GM19328 (cell line): ENCODE results near the gene GLP1R.

Experiments
- ATAC-seq: cut with Tn5 transposase; IDR thresholded peaks from one replicate; pipeline ENCODE4 v1.9.1; 2021; ENCODE audit warnings: mild to moderate bottlenecking, moderate library complexity; ENCODE audit not compliant: unreplicated experiment

GLP1R gene

DNA sequence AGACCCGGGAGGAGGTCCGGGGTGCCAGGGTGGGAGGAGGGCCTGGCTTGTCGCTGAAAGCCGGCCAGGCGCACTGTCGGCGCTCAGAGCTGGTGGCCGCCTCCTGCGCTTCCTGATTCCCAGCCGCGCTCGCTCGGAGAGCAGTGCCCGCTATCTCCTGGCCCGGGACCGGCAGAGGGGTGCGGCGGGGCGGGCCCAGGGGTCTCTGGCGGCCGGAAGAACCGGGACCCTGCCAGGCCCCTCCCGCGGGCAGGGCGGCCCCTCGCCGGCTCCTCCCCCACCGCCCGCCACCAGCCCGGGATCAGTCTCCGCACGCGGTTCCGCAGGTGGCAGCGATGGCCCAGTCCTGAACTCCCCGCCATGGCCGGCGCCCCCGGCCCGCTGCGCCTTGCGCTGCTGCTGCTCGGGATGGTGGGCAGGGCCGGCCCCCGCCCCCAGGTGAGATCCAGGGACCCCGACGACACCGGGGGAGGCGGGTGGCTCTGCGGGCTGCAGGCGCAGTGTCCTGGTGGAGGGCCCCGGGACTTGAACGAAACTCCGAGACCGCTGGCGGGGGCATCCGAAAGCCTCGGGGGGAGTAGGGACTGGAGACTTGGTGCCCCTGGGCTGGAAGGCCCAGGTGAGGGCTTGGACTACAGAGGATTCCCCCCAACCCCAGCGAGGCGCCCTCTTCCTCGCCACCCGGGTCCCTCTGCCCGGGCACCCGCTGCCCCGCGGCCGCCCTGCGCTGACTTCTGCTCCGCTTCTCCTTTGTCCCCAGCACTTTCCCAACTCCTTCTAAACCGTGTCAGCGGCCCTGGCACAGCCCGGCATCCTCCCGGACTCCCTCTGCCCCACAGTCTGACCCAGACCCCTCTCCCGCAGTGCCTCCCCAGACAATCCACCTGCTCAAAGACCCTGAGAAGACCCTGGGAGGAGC is at the start of gene GLP1R:
GLP1R (plus strand) TSS at position 301 of the 919 bp plus-strand sequence; CDS start at position 361, 60 bp downstream.
- no peak for ATAC-seq

DNA sequence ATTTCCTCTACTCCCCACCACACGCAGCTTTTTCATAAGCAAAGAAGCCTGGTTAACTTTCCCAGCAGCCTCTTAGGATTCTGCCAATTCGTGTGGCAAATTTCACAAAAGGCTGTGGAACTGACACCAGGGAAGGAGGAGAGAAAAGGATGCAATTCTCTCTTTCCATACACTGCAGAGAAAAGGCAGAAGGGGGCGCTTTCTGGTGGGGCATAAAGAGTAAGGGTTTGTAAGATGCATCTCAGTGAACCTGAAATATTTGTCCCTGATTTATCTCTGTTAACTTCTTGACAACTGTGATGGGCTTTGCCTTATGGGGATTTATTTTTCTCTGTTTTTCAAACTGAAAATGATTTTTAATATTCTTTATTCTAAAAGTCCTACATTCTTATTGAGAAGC is 45.5 kb upstream of the GLP1R start:
- ATAC-seq: no peak

DNA sequence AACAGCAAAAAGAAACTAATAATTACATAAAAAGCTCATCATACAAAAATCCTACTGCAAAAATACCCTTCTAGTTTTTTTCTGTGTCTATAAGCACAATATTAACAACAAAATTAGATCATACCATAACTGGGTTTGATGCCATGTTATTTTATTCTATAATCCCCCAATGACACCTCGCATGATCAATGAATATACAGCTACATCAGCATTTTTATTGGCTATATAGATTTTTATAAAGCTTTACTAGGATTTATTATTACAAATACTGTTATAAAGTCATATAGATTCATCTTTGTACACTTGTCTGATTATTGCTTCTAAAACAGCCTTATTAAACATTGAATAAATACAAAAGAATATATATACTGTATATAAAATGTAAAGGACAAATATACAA is 45.1 kb upstream of the GLP1R start:
- ATAC-seq: no peak

DNA sequence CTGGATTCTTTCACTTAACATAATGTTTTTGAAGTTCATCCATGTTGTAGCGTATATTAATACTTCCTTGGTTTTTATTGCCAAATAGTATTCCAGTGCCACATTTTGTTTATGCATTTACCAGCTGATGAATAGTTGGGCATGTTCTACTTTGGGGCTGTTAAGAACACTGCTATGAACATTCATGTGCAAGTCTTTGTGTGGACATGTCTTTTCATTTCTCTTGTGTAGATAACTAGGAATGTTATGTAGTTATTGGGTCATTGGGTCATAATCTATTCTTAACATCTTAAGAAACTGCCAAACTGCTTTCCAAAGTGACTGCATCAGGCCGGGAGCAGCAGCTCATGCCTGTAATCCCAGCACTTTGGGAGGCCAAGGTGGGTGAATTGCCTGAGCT is 43.8 kb upstream of the GLP1R start:
- no peak for ATAC-seq

DNA sequence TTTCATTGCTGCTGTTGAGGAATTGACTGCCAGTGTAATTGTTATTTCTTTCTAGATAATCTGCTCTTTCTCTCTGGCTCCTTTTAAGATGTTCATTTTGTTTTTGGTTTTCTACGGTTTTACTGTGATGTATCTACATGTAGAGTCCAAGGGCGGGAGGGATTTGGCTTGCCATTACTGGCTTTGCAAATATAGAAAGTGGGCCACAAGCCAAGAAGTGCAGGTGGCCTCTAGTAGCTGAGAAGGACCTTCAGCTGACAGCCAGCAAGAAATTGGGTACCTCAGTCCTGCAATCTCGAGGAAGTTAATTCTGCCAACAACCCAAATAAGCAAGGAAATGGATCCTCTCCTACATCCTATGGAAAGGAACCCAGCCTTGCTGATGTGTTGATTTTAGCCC is 42.8 kb upstream of the GLP1R start:
- no peak for ATAC-seq

DNA sequence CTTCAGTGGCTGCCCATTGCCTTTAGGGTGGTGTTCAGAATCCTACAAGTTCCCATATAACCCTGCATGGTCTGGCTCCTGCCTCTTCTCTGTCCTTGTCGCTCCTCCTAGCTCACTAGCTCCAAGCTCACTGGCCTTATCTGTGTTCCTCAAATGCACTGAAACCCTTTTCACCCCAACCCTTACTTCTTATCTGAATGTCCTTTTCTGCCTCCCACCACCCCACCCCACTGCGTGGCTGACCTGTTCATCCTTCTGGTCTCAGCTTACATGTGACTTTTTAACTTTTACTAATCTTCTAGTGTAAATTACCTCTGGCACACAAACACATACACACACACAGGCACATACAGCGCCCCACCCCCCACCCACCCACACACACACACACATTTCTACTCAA is 41.0 kb upstream of the GLP1R start:
- ATAC-seq: no peak

DNA sequence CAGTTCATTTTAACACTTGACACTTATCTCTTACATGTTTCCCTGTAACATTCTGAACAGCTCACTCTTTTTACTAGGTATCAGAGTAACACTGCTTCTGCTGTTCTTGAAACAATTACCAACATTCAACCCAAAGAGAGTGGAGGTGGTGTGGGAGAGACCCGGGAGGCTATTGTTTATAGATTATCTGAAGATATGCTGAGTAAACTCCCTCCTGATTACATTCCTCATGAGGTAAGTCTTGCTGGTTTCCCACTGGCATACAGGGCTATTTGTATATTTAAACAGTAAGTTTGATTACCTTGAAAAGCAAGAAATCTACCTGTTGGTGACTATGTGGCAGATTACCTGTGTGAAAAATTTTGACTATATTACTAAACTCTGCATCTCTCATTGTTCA is 39.8 kb upstream of the GLP1R start:
- no peak for ATAC-seq

DNA sequence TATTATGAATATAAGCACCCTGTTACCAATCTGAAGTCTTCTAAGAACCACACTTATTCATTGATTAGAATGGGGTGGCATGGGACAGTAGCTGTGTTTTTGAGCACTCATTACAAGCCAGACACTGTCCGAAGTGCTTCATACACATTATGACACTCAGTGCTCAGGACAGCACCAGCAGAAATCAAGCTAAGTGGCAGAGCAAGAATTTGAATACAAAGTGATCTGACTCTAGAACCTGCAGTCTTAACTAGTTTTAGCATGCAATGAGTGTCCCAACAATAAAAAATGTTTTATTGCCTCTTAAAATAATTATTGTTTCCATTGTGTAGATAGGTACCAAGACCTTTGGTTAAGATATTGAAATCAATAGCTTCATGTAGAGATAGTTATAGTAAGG is 39.1 kb upstream of the GLP1R start:
- ATAC-seq: no peak

DNA sequence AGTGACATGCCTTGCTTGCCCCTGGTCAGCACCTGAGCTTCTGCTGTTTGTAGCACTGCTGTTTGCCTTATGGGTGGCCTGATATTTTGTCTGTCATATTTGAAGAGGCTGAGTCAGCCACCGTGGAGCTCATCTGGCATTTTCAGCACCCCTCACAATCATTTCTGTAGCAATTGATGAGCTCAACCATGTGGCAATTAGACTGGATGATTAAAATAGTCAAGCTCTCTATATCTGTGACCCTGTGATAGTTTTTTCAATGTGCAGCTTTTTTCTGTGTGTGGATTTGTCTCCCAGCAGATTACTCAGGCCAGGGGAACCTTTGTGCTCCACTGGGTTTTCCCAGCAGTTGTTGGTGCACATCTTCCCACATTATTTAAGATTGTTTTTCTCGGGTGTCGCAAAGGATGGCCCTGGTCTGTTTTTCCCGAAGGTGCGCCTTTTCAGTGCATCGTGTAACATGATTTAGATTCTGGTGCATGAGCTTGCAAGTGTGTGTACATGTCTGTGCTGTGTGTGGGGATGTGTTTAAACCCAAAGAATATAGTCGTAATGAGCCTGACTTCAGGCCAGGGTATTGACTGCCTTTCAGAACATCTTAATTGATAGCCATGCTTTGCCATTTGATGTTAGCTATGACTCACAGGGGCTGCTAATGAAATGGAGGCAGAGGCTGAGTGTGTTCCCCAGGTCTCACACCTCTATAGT is 31.6 kb upstream of the GLP1R start:
- ATAC-seq: no peak

DNA sequence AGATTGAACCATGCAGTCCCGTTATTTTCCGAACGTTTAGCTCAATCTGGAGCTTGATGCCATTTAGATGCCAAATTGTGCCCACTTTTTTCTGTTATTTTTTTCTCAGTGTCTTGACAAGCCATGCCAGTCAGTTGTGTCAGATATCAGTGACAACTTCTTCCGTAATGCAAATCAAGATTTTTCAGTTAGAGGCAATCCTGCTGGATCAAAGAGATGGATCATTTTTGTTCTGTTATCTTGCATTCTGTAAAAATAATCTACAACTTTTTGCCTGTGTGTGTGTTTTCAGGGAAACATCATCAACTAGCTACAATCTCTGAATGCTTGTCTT is 31.1 kb upstream of the GLP1R start:
- ATAC-seq: no peak

DNA sequence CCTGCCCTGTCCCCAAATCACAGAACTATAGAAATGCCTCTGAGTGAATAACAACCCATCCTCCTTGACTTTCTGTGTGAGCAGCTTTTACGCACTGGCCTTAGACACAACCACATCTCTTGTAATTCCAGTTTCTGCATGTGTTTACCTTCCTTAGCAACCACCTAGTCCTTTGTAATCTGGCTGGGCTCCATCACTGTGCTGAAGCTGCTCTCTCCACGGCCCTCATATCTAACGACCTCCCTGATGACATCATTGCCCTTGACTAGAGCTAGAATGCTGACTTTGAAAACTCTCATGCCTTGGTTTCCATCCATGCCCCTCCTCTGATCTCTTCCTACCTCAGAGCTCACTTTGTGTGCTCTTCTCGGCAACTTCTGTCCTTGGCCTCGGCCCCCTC is 30.5 kb upstream of the GLP1R start:
- ATAC-seq: no peak

DNA sequence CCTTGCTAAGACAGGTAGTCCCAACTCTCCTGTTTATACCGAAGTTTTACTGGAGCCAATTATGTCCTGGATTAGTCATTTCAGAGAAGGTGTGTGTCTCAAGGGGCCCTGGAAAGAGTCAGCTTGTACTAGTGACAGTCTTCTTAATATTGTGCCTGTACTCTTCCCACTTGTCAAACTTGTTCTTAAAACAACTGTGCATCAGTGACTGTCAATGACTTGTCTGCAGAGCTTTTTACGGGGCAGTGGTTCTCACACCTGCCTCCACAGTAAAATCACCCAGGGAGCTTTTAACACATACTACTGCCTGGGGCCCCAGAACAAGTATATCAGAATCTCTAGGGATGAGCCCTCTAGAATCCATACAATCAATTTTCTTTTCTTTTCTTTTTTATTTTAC is 28.4 kb upstream of the GLP1R start:
- no peak for ATAC-seq

DNA sequence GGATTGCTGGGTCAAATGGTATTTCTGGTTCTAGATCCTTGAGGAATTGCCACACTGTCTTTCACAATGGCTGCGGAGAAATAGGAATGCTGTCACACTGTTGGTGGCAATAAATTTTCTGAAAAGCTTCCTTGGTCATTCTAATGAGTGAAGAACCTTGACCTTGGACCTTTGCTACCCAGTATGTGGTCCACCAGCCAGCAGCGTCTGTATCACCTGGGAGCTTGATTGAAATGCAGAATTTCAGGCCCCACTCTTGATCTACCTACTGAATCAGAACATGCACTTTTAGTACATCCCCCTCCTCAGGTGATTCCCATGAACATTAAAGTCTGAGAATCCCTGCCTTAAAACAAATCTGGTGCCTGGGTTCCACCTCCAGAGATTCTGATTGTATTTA is 27.5 kb upstream of the GLP1R start:
- no peak for ATAC-seq

DNA sequence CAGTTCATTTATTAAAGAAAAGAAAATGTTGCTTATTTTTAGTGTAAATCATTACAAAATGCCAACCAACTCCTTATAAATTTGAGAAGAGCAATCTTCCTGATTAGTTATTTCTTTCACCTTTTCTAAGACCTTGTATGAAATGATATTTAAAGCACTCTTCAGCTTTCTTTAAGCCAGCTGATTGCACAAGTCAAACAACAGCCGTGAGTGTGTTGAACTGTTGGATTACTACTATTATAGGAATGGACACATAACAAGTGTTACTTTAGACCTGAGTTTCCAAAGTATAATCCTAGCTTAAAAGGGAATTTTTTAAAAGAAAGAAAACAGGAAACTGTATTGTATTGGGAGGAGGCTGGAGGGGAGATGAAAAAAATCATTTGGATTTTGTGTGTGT is 26.8 kb upstream of the GLP1R start:
- ATAC-seq: no peak

DNA sequence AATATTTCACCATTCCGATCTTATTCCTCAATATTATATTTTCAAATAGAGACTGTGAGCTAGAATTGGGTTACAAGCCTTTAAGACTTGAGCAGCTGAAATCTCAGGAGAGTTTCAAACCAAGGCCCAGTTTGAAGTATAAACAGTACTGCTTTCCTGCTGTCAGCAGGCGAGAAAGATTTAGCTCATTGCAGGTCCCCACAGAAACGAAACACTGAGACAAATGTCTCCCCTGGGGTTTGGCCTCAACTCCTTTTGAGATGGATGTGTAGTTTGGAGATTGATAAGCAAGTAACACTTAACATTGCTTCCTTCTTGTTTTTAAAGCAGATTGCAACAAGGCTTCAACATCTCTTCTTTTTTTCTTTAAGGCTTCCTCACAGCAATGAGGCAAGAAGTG is 22.4 kb upstream of the GLP1R start:
- no peak for ATAC-seq

DNA sequence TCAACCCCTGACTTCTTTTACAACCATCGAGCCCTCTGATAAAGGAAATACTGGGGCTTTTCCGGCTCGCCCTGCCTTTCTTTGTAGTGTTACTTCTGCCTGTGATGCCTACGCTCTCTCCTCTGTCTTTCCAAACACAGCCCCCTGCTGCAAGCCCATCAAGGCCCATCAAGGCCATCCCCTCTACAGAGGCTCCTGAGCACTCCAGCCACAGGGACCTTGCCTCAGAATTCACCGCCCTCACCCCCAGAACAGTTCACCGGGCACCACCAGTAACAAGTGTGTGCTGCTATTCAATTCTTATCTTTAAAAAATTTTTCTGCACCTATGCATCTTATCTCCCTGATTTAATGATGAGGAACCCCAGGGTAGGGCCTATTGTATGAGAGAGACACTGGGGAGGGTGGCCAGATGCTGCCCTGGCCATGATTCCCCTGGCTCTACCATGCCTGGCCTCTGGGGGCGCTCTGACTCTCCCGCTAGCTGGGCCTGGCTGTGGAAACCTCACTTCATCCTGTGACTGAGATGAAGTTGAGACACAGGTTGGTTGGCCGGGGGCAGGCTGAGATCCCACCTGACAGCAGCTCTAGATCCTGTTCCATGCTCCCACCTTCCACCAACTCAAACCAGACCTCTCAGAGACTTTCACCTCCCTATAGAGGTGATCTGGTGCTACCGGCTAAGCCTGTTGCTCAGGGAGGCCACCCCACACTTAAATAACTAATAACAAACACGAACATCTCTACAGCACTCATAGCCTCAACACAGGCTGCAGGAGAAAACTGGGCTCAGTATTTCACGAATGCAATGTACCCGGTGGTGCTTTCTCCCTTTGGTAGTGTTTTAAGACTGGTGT is 19.2 kb upstream of the GLP1R start:
- no peak for ATAC-seq

DNA sequence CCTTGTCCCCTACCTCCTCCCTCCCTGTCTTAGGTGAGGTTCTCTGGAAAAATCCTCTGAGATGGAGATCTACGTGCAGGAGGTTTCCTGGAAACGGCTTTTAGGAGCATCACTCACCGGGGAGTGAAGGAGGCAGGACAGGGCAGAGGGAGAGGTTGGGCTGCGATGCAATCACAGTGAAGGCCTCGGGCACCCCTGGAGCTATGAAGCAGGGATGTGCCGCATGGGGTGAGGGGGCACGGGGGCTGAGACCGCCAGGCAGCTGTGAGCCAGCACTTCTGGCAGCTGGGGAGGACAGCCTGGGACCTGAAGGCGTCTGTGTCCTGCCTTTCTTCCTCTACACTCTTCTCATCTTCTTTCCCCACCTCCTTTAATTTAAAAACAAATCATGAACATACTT is 12.9 kb upstream of the GLP1R start:
- no peak for ATAC-seq

DNA sequence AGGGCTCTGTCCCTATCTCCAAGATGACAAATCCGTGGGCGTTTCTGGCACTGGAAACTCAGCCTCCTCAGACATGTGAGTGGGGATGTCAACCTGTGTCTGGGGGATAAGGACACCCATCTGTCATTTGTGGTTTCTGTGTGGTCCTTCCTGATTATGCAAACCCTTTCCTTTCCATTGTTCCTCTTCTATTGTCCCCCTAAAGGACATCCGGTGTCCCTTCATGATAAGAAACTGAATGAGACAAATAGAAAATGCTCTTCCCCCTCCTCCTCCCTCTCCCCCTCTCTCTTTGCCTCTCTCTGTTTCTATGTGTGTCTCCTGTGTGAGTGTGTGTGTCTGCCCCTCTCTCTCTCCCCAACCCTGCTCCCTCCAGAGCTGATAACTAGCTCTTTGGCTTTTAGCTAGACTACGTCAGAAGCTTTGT is 11.5 kb upstream of the GLP1R start:
- no peak for ATAC-seq

DNA sequence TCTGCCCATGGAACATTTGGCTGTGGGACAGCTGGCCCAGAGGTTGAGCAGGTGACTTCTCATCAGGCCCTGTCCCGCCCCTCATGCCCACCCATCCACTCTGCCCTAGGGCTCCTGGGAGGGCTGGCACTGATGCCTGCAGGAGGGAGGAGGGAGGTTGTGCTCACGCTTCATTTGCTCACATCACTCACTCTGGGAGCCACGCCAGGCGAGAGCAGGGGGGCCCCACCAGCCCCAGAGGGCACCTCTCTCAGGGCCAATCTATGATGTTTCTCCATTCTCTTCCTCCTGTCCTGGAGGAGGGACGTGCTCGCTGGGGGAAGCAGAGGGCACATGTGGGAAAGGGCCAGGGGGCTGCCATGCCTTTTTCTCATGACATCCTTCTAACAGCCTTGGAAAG is 10.9 kb upstream of the GLP1R start:
- no peak for ATAC-seq

DNA sequence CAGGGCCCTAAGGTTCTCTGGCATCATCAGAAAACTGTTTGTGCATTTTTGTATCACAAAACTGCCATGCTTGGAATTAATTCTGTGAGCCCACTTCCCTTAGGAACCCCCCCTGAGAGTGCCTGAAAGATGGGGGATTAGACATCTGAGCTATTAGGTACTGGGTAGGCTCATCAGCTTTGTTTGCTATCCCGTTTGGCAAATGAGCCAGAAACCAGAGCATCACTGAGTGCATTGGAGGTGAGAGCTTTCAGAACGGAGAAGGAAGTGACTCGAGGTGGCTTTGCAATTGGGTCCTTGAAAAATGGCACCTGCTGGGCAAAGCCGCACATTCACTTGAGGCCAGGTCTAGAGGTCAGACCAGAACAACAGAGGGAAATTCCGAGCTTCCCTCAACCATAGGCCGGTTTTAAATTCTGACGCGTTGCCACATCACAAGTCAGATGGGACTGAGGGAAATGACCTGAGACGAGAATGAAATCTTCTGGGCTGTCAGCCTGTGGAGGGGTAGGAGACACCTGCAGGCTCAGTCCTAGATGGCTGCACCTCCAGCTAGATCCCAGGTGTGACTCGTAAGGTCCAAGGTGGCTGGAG is 8.4 kb upstream of the GLP1R start:
- ATAC-seq: no peak

DNA sequence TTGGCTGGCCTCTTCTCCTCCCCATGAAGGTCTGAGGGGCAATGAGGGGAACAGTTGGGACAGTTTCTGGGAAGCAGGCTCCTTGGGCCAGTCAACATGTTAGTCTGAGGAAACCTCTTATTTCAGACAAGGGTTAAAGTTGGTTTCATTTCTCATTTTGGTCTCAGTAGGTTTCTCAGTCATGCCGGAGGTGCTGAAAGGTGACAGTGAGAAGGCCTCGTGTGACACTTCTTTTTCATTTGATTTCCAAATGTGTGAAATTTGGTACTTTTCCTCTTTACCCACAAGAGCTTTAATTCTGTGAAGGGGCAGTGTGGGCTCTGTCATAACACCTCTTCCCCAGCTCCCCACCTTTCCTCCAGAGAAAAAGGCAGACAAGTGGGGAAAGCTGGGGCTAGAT is 7.5 kb upstream of the GLP1R start:
- no peak for ATAC-seq
